Endothelial cell of umbilical vein (primary cell): Measurements from ENCODE around the gene WNT10A. TPM values are rescaled to one million over a fixed set of nuclear protein-coding genes. Genes with fewer than 3 reads are reported as not detected.

ENCODE experiments used
- BruUV-seq: library from RNA; stranded (reverse); fragments of 400-500 nt; replicated peaks from 2 replicates; lab custom pipeline; 2021; lab: Mats Ljungman, UMichigan
- CTCF ChIA-PET: fragments of 300-600, 350-600 bp; sonication (Branson Sonifier 250); formaldehyde crosslinking; loops from one replicate; lab custom pipeline; 2021; ENCODE audit warnings: antibody characterized with exemption, inconsistent platforms; lab: Charles Lee
- POLR2A ChIA-PET: fragments of 300-600, 350-600 bp; sonication (Branson Sonifier 250); formaldehyde crosslinking; loops from one replicate; lab custom pipeline; 2021; ENCODE audit warnings: antibody characterized with exemption, inconsistent platforms; lab: Charles Lee
- DNase-seq: peaks from one replicate; pipeline ENCODE4 v3.0.0-alpha.2; 2011; ENCODE audit warnings: low read depth, low spot score
- FAIRE-seq: peaks from 2 replicates; lab custom pipeline; 2011; peaks lifted over from hg19 to GRCh38; lab: Jason Lieb, UNC
- H2AFZ ChIP-seq: 2 replicates; pipeline ENCODE4 v1.6.0; 2012; ENCODE audit warnings: low read depth, low read length, control low read depth, inconsistent platforms
- H3K27ac ChIP-seq: 2 replicates; pipeline ENCODE4 v1.5.1; 2011; ENCODE audit warnings: low read depth, mild to moderate bottlenecking, control low read depth, low read length, moderate library complexity; ENCODE audit not compliant: insufficient read depth
- H3K27me3 ChIP-seq, 2 experiments: 2 replicates each; pipeline versions ENCODE4 v1.6.0 to v1.6.1; 2011; ENCODE audit warnings: low read length in 2 of 2, mixed read lengths in 1 of 2; ENCODE audit not compliant: control insufficient read depth in 2 of 2, insufficient read depth in 2 of 2
- H3K36me3 ChIP-seq, 2 experiments: 2 replicates in 1 of 2; 3 replicates in 1 of 2; pipeline ENCODE4 v1.5.1; 2011; ENCODE audit warnings: low read length in 2 of 2, mild to moderate bottlenecking in 1 of 2, moderate library complexity in 1 of 2; ENCODE audit not compliant: control insufficient read depth in 2 of 2, insufficient read depth in 2 of 2; ENCODE audit errors: extremely low read depth in 1 of 2
- H3K4me1 ChIP-seq: 3 replicates; pipeline ENCODE4 v1.5.1; 2011; ENCODE audit warnings: mild to moderate bottlenecking, low read length; ENCODE audit not compliant: control insufficient read depth, insufficient read depth; ENCODE audit errors: extremely low read depth
- H3K4me2 ChIP-seq: 2 replicates; pipeline ENCODE4 v1.6.1; 2011; ENCODE audit warnings: low read length, control low read depth, mixed read lengths; ENCODE audit not compliant: insufficient read depth
- H3K4me3 ChIP-seq, 3 experiments: fragments of 200-600 bp in 1 of 3; sonication (generic), shearing (Covaris generic) in 1 of 3; replicated peaks in 1 of 3; 2 replicates each; pipeline ENCODE4 v1.5.1; 2011 to 2016; ENCODE audit warnings: control low read depth in 3 of 3, low read length in 3 of 3, mild to moderate bottlenecking in 2 of 3, inconsistent platforms in 1 of 3, low read depth in 1 of 3, moderate library complexity in 1 of 3; ENCODE audit not compliant: insufficient read depth in 1 of 3
- H3K79me2 ChIP-seq: 2 replicates; pipeline ENCODE4 v1.6.0; 2012; ENCODE audit warnings: low read length, inconsistent platforms; ENCODE audit not compliant: control insufficient read depth, insufficient read depth
- H3K9ac ChIP-seq: replicated peaks from 2 replicates; pipeline ENCODE3; 2011; ENCODE audit warnings: low read length, control low read depth; ENCODE audit not compliant: insufficient read depth; ENCODE audit errors: extremely low read depth
- H3K9me1 ChIP-seq: replicated peaks from 3 replicates; pipeline ENCODE4 v1.6.0; 2011; ENCODE audit warnings: mild to moderate bottlenecking, low read length; ENCODE audit not compliant: control insufficient read depth, insufficient read depth; ENCODE audit errors: extremely low read depth
- H3K9me3 ChIP-seq: replicated peaks from 2 replicates; pipeline ENCODE4 v1.5.1; 2012; ENCODE audit warnings: low read length, inconsistent platforms; ENCODE audit not compliant: control insufficient read depth, insufficient read depth
- H4K20me1 ChIP-seq: replicated peaks from 2 replicates; pipeline ENCODE3; 2011; ENCODE audit warnings: mild to moderate bottlenecking, low read length; ENCODE audit not compliant: control insufficient read depth, insufficient read depth; ENCODE audit errors: extremely low read depth
- CTCF ChIP-seq, 2 donors: IDR thresholded peaks; 1 replicate in 1 of 2; 2 replicates in 1 of 2; pipeline ENCODE4 v1.5.1; 2011; ENCODE audit warnings: low read length in 2 of 2, mild to moderate bottlenecking in 2 of 2, moderate library complexity in 2 of 2, control low read depth in 1 of 2, inconsistent platforms in 1 of 2, low read depth in 1 of 2; ENCODE audit not compliant: insufficient read depth in 1 of 2; ENCODE audit errors: extremely low read depth in 1 of 2
- EZH2 ChIP-seq: IDR thresholded peaks from 2 replicates; pipeline ENCODE4 v1.6.1; 2012; ENCODE audit warnings: borderline replicate concordance, low read depth, mild to moderate bottlenecking, moderate library complexity, low read length, inconsistent platforms; ENCODE audit not compliant: severe bottlenecking
- GATA2 ChIP-seq: IDR thresholded peaks from 2 replicates; pipeline ENCODE4 v1.7.0; 2011; ENCODE audit warnings: low read depth, mild to moderate bottlenecking, moderate library complexity, mixed read lengths, low read length; ENCODE audit not compliant: insufficient read length, insufficient read depth
- JUN ChIP-seq: IDR thresholded peaks from 2 replicates; pipeline ENCODE4 v1.6.1; 2011; ENCODE audit warnings: borderline replicate concordance, low read depth; ENCODE audit not compliant: insufficient read length, insufficient read depth
- MAX ChIP-seq: IDR thresholded peaks from 2 replicates; pipeline ENCODE4 v1.6.1; 2011; ENCODE audit not compliant: insufficient read depth, insufficient read length
- MYC ChIP-seq: IDR thresholded peaks from one replicate; pipeline ENCODE4 v1.6.1; 2011; ENCODE audit warnings: mild to moderate bottlenecking, low read depth, low read length
- POLR2A ChIP-seq: IDR thresholded peaks from 2 replicates; pipeline ENCODE4 v1.6.1; 2012; ENCODE audit warnings: low read depth, mild to moderate bottlenecking, control low read depth, low read length
- POLR2AphosphoS5 ChIP-seq: IDR thresholded peaks from 2 replicates; pipeline ENCODE4 v1.6.1; 2012; ENCODE audit warnings: low read depth, mild to moderate bottlenecking, control low read depth, low read length, moderate library complexity; ENCODE audit not compliant: insufficient read depth
- dilution Hi-C: fragments of 300-500 bp; cut with MboI; formaldehyde crosslinking; loops from one replicate; pipeline ENCODE4 v1.15.0; 2019; ENCODE audit warnings: low sequenced_read_pairs; ENCODE audit not compliant: extremely low pct_ligation_motif_present
- intact Hi-C: fragments of 100-400 bp; cut with micrococcal nuclease; formaldehyde crosslinking; loops from one replicate; pipeline ENCODE4 v1.10.0; 2022
- polyA plus RNA-seq, 4 experiments: library from polyadenylated mRNA; depleted of rRNA in 3 of 4; stranded (reverse) in 3 of 4; unstranded in 1 of 4; fragments of >200 nt; gene quantifications; 2 replicates each; pipeline versions ENCODE4 v1.2.1 to v1.2.3, GENCODE V29; 2011 to 2012; ENCODE audit warnings: missing spikeins in 1 of 4
- total RNA-seq: library from RNA; stranded (reverse); gene quantifications from 2 replicates; pipeline ENCODE4 v1.2.3, GENCODE V29; 2021

WNT10A gene
- total and polyA plus RNA-seq, 2 donors (not counting 3 experiments of a cell fraction or from before 2014, with no cell fraction given): not detected

GRCh38 chr2:218924757-218925156, 44.1 kb downstream of the WNT10A start:
- no peak overlapping the region for H3K27ac ChIP-seq
- no peak overlapping the region for H3K4me3 ChIP-seq
- no peak overlapping the region for H2AFZ ChIP-seq
- no peaks in the 10 kb centered on the region for H4K20me1 ChIP-seq
- intact Hi-C loops (no loop called here), dilution Hi-C loops (no loop called here)
- BruUV-seq: no TSS peak
- no peaks in the 10 kb centered on the region for H3K9me3 ChIP-seq
- TF ChIP-seq MYC: no peak
- TF ChIP-seq POLR2AphosphoS5: no peak
- TF ChIP-seq GATA2: no peak
- no peak for TF ChIP-seq CTCF (IDR thresholded peaks at IDR 0.05; ENCODE audit: extremely low read depth in 1 of 2, insufficient read depth in 1 of 2, low read depth in 1 of 2, low read length in 2 of 2)
- TF ChIP-seq EZH2: no peak
- TF ChIP-seq JUN: no peak
- TF ChIP-seq POLR2A: no peak
- no peak for TF ChIP-seq MAX
- H3K79me2 ChIP-seq: no peaks in the 10 kb centered on the region
- no peak for DNase-seq
- no peak overlapping the region for H3K4me2 ChIP-seq
- peaks cover 3 to 5% of the 10 kb centered on the region in 2 experiments for H3K27me3 ChIP-seq
- H3K36me3 ChIP-seq: no peaks in the 10 kb centered on the region
- no peak overlapping the region for H3K9ac ChIP-seq
- H3K4me1 ChIP-seq: no peaks in the 10 kb centered on the region
- FAIRE-seq: no peak
- CTCF ChIA-PET: no interaction called here
- POLR2A ChIA-PET: no interaction called here
- H3K9me1 ChIP-seq: no peaks in the 10 kb centered on the region
